GM10847 (cell line): ENCODE measurements around the gene ADAM17.

Experiments
- POLR2A ChIP-seq: IDR thresholded peaks from 2 replicates; pipeline ENCODE4 v1.6.1; 2011; ENCODE audit not compliant: insufficient read length; ENCODE audit errors: extremely low read depth

ADAM17 gene

GRCh38 chr2:9466147-9466683, 89.4 kb downstream of the ADAM17 start:
- no peak for TF ChIP-seq POLR2A

DNA sequence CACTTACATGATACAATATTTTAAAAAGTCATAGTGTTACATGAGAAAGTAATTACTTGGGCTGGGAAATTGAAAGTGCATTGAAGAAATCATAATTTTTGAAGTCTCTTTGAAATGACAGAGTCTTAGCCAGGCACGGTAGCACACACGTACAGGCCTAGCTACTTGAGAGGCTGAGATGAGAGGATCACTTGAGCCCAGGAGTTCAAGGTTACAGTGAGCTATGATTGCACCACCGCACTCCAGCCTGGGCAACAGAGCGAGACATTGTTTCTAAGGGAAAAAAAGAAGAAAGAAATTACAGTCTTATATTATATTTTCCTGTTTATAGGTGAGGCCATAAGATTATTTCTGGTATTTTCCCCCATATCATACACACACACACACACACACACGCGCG, 90.5 kb downstream of the ADAM17 start:
- no peak for TF ChIP-seq POLR2A

DNA sequence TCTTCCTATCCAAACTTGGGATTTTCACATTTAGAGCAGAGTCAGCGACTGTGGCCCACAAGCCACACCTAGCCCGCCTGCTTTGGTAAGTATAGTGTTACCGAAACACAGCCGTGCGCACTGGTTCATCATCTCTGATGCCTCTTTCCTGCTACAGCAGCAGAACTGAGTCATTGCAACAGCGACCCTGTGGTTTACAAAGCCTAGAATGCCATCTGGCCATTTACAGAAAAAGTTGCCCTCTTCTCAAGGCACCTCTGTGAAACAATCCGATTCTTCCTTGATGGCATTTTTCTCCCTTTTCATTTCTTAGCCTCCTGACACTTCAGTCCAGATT, 92.0 kb downstream of the ADAM17 start:
- TF ChIP-seq POLR2A, result no peak

DNA sequence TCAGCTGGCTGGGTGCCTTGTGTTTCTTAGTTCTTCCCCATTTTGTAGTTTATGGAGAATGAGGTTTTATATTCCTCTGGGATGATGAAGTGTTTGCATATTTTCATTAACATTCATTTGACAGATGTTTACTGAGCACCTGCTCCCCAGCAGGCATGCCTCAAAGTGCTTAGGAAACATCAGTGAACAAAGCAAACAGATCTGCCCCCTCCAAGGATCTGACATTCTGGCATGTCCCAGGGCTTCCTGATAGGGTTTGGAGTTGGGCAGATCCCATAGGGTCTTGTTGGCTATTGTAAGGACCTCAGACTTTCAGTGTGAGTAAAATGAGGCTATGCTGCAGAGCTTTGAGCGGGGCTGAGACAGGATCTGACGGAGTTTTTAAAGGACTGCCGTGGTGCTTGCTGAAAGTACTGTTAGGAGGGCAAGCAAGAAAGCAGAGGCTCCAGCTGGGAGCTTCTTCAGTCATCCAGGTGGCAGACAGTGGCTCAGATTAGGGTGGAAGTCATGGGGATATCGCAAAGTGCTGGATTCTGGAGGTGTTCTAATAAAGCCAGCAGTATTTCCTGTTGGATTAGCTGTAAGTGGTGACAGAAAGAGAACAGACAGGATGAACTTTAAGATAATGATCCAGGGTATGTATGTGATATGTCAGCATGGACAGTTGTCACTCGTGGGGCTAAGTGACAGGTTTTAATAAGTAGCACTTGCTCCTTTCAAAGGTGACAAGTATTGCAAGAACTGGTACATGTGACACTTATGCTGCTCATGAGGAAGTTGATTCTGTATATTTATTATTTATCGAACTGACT, 92.5 kb downstream of the ADAM17 start:
- no peak for TF ChIP-seq POLR2A

DNA sequence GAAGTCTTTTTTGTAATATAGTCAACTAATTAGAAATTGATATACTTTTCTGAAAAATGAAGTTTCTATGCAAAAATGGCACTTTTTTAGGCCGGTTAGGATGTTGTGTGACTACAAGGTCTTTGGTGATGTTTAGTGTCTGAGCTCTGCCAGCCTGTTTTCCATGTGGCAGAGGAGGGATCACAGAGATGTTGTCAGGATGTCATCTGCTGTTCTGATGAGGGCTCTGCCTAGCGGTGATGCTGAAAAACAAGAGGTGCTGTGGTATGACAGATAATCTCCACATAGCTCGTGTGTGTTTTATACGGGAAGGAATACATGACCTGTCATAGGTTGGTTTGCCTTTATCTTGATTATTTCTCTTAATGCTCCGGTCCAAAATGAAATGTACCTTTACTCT, 93.3 kb downstream of the ADAM17 start:
- TF ChIP-seq POLR2A, result no peak

DNA sequence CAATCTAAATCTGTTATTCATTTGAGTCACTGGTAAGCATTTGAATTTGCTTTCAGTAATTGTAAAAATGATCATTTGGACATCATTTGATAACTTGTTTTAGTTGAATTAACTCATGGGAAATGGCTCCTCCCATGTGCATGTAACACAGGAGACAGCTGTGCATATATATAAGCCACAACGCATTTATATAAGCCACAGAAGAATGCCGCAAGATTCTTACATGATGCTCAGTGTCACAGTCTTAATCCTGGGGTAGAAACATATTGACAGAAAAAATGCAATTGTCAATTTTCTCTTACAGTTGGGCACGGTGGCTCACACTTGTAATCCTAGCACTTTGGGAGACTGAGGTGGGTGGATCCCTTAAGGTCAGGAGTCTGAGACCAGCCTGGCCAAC, 94.6 kb downstream of the ADAM17 start:
- no peak for TF ChIP-seq POLR2A

- TF ChIP-seq POLR2A, result no peak
Observed at GRCh38 chr2:9460441-9461017, 95.1 kb downstream of the ADAM17 start.

- TF ChIP-seq POLR2A, result no peak
Observed at GRCh38 chr2:9451231-9451630, 104.4 kb downstream of the ADAM17 start.

- TF ChIP-seq POLR2A, result no peak
Observed at GRCh38 chr2:9445089-9445488, 110.5 kb downstream of the ADAM17 start.

DNA sequence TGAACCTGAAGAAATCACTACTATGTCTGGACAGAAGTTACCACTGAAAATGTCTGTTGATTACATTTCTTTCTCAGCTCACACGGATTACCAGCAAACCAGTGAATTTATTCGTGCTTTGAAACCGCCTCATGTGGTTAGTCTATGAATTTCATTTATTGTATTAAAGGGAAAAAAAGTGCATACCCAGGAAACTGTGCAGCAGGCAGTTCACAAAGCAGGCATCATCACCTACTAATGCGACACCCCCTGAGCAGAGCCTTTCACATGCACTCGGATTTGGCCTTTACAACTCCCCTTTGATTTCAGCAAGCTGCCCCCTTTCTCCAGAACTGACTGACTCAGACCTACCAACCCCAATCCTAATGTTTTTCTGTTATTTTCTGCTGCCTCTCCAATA, 112.1 kb downstream of the ADAM17 start:
- no peak for TF ChIP-seq POLR2A

DNA sequence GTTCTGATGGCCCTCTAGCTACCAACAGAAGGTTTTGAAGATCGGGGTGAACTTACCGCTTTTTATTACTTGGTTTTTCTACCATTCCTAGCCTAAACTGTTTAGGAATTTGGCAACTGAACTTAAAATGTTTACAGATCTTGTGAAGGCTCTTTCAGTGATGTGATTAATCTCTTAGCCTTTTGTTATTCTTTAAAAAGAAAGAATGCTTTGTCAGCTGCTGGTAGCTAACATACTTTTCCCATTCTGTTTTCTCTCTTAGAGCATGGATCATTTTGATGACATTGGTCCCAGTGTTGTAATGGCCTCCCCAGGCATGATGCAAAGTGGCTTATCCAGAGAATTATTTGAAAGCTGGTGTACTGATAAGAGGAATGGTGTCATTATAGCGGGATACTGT, 114.1 kb downstream of the ADAM17 start:
- TF ChIP-seq POLR2A, result no peak

- TF ChIP-seq POLR2A, result no peak
Observed at GRCh38 chr2:9440058-9440727, 115.4 kb downstream of the ADAM17 start.

- TF ChIP-seq POLR2A, result no peak
Observed at GRCh38 chr2:9439536-9439935, 116.1 kb downstream of the ADAM17 start.
